HG02642 (cell line): ENCODE measurements around the gene DHDDS.

Experiments
- ATAC-seq: cut with Tn5 transposase; IDR thresholded peaks from one replicate; pipeline ENCODE4 v1.9.1; 2021; ENCODE audit warnings: mild to moderate bottlenecking; ENCODE audit not compliant: unreplicated experiment, poor library complexity

The DHDDS gene

DNA sequence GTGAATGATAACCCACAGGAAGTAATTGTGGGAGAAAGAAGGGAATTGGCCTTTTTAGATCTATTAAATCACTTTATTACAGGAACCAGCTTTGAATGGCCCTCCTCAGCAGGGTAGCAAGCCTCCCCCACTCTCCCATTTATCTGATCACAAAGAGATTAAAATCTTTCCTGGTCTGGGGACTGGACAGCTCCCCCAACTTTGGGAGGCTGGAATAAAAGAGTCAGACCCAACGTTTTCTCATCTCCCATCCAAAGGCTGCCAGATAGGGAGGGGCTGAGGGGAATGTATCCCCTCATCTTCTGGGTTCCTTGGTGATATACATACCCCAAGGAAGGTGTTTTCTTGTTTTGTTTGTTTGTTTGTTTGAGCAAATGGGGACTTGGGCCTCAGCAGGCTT, 19.1 kb upstream of the DHDDS start:
- ATAC-seq, result no peak

DNA sequence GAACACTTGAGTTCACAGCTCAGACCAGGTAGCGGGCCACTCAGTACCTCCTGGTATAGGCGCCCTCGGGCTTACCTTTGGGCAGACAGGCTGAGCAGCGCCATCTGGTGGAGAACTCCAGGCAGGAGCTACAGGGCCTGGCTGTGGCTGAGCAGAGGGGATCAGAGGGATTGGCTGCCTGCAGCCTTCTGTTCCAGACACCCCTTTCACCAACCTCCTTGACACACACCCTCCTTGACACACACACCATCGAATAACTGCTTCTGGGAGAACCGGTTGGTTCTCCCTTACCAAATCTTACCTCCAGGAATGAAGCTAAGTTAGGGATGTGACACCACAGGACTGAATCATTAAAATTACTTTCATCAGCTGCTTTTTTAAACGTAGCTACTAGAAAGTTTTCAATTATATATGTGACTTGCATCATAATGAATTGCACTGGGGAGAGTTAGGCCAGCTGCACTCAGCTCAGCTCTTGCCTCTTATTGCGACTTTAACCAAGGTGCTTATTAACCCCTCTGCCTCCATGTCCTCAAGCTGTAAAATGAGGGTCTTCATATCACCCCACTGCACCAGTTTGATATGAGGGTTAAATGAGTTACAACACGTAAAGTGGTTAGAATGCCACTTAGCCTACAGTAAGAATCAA, 14.9 kb upstream of the DHDDS start:
- ATAC-seq, result no peak

DNA sequence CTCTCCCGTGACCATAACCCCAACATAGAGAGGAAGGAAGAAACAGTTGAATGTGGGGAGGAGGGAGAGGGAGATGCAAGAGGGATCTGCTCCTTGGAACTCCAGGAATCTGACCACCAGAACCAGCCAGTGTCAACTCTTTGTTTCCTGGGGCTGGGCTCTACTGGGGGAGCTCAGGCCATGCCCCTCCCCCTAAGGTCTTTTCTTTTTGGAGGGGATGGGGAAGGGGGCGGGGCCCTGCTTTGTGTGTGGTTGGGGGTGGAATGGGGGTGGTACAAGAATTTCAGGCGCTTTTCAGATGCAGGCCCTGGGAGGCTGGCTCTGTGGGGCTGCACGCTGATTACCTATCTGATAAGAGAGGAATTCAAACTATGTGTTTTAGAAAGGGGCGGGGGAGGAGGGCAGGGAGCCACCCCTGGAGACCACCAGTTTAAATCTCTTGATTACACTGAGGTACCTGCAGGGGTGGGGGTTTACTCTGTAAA, 13.2 kb upstream of the DHDDS start:
- ATAC-seq, result no peak

DNA sequence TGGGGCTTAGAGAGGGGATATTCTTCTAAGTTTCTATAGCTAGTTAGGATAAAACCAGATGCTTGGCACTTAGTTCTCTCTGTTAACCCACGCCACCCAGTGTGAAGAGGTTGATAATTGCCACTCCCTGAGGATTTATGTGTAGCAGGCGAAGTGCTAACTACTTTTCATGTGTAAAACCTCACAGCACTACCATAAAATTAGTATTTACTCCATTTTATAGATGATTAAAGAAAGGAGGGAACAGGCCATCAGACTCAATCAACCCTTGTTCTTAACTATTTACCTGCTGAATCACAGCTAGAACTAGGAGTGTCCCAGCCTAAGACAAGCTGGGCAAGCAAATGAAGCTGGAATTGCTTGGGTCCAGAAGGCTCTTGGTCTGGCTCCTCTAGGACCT, 12.6 kb upstream of the DHDDS start:
- no peak for ATAC-seq

DNA sequence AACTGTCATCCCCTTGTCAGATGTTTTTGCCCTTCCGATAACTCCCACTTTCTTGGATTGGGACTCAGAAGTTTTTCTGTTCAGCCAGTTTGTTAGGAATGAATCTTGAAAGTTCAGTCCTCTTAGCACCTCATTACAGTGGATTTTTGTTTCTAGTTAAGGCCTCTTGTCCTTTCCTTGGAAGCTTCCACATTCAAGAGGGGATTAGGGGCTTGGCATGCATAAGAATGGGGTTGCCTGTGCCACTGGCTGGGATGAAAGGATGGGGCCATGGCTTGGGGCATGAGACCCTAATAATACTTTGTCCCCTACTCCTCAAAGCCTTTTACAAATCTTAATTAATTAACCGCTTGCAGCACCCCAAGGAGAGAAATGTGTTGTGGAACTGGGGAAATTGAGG, 2.4 kb upstream of the DHDDS start:
- no peak for ATAC-seq

DNA sequence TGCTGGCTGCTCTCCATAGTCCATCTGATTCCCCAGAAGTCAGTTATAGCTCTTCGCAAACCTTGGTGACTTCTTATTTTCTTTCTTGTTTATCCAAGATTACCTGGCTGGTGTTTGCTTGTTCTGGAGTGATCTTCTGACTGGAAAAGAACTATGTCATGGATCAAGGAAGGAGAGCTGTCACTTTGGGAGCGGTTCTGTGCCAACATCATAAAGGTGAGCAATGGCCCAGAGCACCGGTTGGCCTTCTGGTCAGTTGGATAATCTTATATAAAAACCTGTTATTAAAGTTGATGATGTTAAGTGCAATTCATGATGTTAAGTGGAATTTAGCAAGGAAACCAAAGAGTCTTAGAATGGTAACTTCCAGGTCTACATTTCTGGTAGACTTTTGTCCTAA, 672 bp downstream of the DHDDS start:
- ATAC-seq, result no peak

DNA sequence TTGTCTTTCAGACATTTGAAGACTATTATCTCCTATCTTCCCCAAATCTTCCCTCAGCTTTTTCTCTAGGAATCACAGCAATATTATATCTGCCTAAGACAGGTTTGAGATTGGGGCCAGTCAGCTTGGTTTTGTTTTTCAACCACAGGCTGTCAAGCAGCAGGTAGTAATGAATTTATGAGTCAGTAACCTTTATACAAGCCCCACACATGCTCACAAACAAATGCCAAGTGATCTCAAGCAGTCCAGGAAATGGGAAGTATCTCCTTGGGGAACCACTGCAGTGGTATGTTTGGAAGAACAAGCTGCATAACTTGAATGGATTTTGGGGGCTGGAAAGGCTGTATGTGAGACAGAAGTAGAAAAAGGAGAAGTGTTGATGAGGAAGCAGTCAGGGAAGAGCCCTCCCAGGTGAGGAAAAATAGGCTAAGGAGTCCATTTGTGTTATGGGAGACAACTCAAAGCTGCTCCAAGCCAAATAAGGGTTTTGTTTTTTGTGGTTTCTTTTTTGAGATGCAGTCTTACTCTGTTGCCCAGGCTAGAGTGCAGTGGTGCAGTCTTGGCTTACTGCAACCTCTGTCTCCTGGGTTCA, 2.1 kb downstream of the DHDDS start:
- ATAC-seq, result no peak

DNA sequence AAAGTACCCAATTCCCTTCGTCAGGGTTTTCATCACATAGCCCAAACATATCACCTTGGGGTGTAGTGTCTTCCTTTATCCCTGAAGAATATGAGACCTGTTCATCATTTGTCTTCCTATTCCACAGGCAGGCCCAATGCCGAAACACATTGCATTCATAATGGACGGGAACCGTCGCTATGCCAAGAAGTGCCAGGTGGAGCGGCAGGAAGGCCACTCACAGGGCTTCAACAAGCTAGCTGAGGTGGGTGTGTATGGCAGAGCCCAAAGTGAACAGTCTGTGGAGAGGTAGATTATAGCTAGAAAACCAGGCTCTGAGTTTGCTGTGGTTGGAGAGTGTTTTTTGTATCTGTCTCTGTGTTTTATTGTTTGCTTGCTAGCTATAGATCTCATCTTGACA, 5.9 kb downstream of the DHDDS start:
- no peak for ATAC-seq

DNA sequence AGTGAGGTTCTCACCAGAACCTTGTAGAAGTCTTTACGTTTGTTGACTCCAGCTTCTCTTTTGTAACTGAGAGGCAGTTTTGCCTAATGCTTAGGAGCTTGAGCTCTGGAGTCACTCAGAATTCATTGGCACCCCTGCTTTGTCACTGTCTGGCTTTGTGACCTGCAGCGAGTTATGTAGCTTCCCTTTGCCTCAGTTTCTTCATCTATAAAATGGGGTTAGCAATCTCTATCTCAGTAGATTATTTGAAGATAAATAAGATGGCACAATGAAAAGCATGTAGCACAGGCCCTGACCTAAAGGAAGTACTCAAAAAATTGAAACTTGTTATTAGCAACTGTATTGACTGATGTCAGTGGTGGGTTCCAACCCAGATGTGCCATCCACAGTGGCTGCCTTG, 8.1 kb downstream of the DHDDS start:
- ATAC-seq, result no peak

DNA sequence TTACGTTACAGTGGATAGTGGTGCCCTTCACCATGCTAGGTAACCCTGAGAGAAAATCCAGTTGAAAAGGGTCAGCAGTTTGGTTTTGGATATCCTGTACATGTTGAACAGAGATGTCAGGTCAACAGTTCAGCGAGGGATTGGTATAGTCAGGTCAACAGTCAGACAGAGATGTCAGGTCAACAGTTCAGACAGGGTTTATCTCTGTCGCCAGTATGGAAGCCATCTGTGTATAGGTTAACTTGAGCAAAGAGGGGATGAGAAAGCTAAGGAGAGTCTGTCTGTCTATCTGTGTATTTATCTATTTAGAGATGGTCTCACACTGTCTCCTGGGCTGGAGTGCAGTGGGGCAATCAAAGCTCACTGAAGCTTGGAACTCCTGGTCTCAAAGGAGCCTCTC, 17.7 kb downstream of the DHDDS start:
- ATAC-seq, result no peak

DNA sequence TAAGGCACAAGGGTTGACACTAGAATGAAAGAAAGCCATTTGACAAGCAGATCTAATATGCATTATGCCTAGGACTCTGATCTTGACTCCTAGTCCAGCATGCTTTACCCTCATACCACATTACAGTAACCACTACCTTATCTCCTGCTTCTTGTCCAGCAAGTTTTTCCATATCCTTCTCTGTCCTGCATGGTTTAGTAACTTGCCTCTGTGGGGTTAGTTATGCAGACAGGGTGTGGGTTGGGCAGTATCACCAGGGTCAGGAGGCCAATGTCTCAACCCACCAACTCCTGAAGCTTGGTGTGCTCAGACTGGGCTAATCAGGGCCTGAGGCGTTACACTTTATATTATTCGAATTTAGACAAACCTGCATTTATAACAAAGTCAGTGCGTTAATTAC, 18.8 kb downstream of the DHDDS start:
- ATAC-seq, result no peak

DNA sequence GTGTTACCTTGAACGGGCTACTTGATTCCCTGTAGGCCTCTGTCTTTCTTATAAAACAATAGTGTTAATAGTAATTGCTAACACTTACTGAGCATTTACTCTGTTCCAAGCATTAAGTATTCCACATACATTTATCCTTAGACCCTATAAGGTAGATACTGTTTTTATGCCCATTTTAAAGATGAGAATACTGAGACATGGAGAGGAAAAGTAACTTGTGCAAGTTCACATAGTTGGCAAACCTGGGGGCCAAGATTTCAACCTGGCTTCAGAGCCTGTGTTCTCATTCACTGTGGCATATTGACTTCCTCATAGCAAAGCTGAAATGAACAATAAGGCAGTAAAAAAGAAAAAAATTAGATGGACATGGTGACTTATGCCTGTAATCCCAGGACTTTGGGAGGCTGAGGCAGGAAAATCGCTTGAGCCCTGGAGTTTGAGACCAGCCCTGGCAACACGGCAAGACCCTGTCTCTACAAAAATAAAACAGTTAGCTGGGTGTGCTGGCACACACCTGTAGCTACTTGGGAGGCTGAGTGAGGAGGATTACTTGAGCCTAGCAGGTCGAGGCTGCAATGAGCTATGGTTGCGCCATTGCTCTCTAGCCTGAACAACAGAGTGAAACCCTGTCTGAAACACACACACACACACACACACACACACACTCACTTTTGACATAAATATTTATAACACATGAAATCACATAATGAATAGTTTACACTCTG, 20.5 kb downstream of the DHDDS start:
- ATAC-seq, result no peak

DNA sequence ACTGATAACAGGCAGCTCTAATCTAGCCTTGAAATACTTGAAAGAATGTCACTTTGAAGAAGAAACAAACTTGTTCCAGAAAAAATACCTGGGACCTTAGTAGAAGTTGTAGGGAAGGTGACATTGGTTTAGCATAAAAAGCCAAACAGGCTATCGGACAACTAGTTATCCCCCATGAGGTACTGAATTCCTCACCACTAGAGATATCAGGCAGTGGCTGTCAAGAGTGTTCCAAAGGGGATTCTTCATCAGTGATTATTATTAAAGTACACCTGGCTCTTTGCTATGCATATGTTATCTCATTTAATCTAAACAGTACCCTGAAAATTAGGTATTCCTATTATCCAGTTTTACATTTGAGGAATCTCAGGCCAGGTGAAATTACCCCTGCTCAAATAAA, 27.0 kb downstream of the DHDDS start:
- ATAC-seq, result no peak

DNA sequence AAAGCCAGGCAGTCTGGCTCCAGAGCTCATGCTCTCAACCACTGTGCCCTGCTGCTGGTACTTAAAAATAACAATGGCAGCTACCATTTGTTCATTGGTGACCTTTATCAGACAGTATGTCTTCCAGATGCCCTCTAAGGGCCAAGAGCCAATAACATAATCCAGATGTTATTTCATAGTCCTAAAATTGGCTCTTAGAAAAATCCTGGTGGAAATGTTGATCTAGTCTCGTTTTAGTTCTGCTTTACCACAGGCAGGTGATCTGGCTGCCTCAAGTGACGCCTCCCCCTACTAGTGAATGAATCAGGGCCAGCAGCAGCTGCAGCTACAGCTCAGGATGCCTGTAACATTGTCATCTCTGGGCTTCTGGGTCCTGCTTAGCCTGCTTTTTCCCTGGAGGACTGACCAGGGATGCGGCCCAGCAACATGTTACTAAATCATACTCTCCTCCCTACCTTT, 27.5 kb downstream of the DHDDS start:
- no peak for ATAC-seq

DNA sequence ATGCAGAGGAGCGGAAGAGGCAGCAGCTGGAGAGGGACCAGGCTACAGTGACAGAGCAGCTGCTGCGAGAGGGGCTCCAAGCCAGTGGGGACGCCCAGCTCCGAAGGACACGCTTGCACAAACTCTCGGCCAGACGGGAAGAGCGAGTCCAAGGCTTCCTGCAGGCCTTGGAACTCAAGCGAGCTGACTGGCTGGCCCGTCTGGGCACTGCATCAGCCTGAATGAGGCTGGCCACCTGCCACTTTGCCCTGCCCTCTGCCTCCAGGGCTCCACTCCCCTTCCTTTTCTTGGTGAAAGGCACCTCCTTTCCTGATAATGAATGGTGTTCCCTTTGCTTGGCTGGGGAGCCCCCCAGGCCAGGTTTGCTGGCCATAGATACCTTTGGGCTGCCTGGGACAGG, 36.8 kb downstream of the DHDDS start:
- ATAC-seq, result no peak

DNA sequence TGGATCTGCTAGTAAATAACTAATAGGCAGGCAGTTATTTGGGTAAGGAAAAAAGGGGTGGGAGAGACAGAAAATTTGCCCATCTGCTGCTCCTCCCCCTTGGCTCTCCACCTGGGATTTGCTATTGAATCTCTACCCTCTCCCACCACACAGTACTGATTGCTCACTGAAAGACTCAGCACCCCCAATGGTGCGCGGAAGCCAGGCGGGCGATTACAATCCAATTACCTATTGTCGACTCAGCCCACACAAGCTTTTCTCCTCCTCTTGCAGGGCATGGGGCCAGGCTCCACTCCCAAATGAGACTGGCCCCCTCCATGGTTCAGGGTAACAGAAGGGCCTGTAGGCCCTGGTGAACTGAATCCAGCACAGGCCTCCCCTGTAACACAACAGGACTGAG, 37.4 kb downstream of the DHDDS start:
- ATAC-seq, result no peak

DNA sequence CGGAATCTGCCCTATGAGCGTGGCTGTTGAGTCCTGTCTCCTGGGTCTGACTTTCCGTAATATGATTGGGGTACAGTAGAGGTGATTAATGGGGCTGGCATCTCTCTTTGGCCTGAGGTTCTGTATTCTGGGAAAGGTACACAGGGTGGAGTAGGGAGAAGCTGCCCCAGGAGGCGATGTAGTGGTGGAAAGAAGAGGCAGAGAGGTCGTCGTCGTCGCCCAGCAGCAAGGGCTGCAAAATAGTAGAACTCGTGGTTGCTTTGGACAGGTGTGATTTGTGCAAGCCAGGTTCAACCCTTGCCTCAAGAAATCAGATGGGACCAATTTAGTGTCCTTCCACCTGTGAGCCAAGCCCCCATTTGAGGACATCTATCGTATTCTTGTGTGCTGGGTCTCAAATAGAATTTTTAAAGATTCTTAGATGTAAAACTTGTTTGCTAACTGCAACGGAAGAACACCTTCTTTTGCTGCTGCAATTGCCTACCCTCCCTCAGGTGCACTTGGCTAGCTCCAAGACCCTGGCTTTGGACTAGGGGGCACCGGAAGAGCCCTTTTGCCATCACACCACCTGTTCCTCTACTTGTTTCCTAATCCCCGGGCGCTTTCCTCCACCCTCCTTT, 38.9 kb downstream of the DHDDS start:
- no peak for ATAC-seq

DNA sequence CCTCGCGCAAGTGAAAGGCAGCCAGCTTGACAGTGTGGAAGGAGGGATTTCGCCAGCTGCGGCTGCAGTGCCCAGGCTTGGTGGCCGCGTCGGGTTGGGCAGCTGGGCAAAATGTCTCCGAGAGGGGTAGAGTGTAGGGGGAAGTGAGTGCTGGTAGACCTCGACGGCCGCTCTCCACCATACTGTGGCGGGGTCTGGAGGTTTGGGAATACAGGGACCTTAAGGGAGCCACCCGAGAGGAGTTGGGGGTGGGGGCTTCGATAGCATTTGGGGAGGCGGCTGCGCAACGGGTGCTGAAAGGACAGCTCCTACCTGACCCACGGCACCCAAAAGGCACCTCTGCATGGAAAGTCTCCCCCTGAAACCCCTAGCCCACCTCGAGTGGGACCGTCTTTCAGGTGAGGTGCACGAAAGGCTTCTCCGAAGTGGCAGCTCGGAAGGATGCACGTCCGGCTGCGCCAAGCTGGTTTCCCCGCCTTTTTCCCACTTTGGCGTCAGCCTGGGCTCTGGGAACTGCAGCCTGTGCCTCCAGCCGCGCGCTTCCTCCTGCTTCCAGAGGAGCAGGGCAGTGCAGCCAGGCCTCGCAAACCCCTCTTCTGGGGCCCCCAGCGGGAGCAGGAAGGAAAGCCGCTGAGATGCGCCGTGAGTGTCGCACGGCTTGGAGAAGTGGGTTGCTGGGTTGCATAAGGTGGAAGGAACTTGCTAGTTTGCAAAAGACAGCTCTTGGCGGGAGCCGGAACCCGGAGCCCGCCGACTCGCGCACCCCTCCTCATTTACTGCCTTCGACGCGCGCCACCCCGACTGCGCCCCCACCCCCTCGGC, 39.6 kb downstream of the DHDDS start:
- peak; percentile 5 for ATAC-seq

DNA sequence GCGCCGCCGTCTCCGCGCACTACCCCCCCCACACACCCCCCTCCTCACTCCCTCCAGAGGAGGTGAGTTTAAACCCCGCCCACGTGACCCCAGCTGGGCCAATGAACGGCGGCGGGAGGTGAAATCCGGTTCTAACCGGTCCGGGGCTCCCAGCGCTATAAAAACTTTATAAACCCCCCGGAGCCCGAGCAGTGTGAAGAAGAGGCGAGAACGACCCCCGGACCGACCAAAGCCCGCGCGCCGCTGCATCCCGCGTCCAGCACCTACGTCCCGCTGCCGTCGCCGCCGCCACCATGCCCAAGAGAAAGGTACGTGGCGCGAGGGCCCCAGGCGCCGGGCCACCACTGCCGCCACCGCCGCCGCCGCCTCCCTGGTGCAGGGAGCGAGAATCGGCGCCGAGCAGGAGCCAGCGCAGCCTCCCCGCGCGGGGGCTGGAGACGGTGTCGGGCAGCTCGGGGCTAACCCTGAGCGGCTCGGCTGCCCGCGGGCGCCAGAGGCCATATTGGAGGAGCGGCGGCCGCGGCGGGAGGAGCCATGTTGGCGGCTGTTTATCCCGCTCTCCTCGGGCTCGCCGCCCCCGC, 40.3 kb downstream of the DHDDS start, which contains the start of gene HMGN2:
Gene HMGN2 (plus strand): TSS at position 121 of the 581 bp plus-strand sequence. CDS start 173 bp downstream, at position 294.
- ATAC-seq, result peak; percentile 62
